Uterus (tissue), 4 donors: ENCODE measurements around the gene CASK. TPM values are rescaled to one million over a fixed set of nuclear protein-coding genes. Genes with fewer than 3 reads are reported as not detected.

Experiments
- DNase-seq, 2 donors: peaks; one replicate each; pipeline ENCODE4 v3.0.0-alpha.2; 2019 to 2020
- H3K27ac ChIP-seq, 2 donors: fragments of 200-600 bp; sonication (generic); 1 replicate in 1 of 2; 2 replicates in 1 of 2; pipeline ENCODE4 v1.5.1; 2016 to 2018
- H3K27me3 ChIP-seq, 2 donors: fragments of 200-600 bp; sonication (generic); one replicate each; pipeline ENCODE4 v1.5.1; 2018 to 2019; ENCODE audit warnings: control low read depth in 1 of 2
- H3K36me3 ChIP-seq, 2 donors: fragments of 200-600 bp; sonication (generic); one replicate each; pipeline ENCODE4 v1.5.1; 2019; ENCODE audit warnings: control low read depth in 1 of 2
- H3K4me1 ChIP-seq, 2 donors: fragments of 200-600 bp; sonication (generic); one replicate each; pipeline ENCODE4 v1.5.1; 2018 to 2019; ENCODE audit warnings: control low read depth in 1 of 2
- H3K4me3 ChIP-seq, 2 donors: fragments of 200-600 bp; sonication (generic); 1 replicate in 1 of 2; 2 replicates in 1 of 2; pipeline ENCODE4 v1.5.1; 2018 to 2019; ENCODE audit warnings: mild to moderate bottlenecking in 1 of 2
- H3K9me3 ChIP-seq, 2 donors: fragments of 200-600 bp; sonication (generic); one replicate each; pipeline ENCODE4 v1.5.1; 2019; ENCODE audit warnings: control low read depth in 1 of 2
- CTCF ChIP-seq, 4 experiments: fragments of 200-600 bp in 2 of 4; fragments of 450-650 bp in 2 of 4; sonication (generic) in 2 of 4; IDR thresholded peaks; one replicate each; pipeline ENCODE4 v1.5.1; 2016 to 2019; ENCODE audit warnings: antibody characterized with exemption in 4 of 4, mild to moderate bottlenecking in 2 of 4, moderate library complexity in 1 of 4
- POLR2A ChIP-seq, 2 donors: fragments of 450-650 bp; IDR thresholded peaks; one replicate each; pipeline ENCODE4 v1.6.1; 2016; ENCODE audit warnings: antibody characterized with exemption in 2 of 2, mild to moderate bottlenecking in 1 of 2, moderate library complexity in 1 of 2
- intact Hi-C: fragments of 100-400 bp; cut with DNase I; formaldehyde crosslinking; loops from one replicate; pipeline ENCODE4 v1.15.1; 2023; ENCODE audit warnings: low total_unique reads
- total RNA-seq, 4 donors: library from RNA; depleted of rRNA in 3 of 4; stranded (reverse); fragments of >200 nt in 3 of 4; gene quantifications; one replicate each; pipeline versions ENCODE4 v1.1.0 to v1.2.4, GENCODE V29; 2014 to 2023
- donor health status: DM: yes; HTN: yes; CAD: no.

Gene CASK
- total RNA-seq, 4 donors from 2014 or later: 7.9 to 76.0 (median 40.7) TPM

- no peaks in the 10 kb centered on the region for H3K27me3 ChIP-seq
- DNase-seq: no peak
- H3K36me3 ChIP-seq: no peaks in the 10 kb centered on the region
- no peaks in the 10 kb centered on the region for H3K4me1 ChIP-seq
- no peak overlapping the region for H3K27ac ChIP-seq
- intact Hi-C loops: no loop called here
- no peak for TF ChIP-seq POLR2A (IDR thresholded peaks at IDR 0.05)
- no peak overlapping the region for H3K4me3 ChIP-seq
- H3K9me3 ChIP-seq: peaks cover 0 to 3% of the 10 kb centered on the region in 2 donors
Observed at GRCh38 chrX:41837270-41837944, 85.9 kb downstream of the CASK start.

- Histone ChIP-seq H3K4me3 (no peak overlapping the region), H3K4me1 (no peaks in the 10 kb centered on the region), H3K27ac (no peak overlapping the region), H3K9me3 (no peaks in the 10 kb centered on the region), H3K36me3 (no peaks in the 10 kb centered on the region), H3K27me3 (no peaks in the 10 kb centered on the region)
- DNase-seq: no peak
- no peak for TF ChIP-seq CTCF (IDR thresholded peaks at IDR 0.05)
- TF ChIP-seq POLR2A (IDR thresholded peaks at IDR 0.05): no peak
- intact Hi-C loops: no loop called here
Observed at GRCh38 chrX:41828826-41829225, 94.5 kb downstream of the CASK start.

- Histone ChIP-seq H3K4me3 (no peak overlapping the region), H3K36me3 (no peaks in the 10 kb centered on the region), H3K27me3 (no peaks in the 10 kb centered on the region), H3K4me1 (no peaks in the 10 kb centered on the region), H3K27ac (no peak overlapping the region), H3K9me3 (no peaks in the 10 kb centered on the region)
- intact Hi-C loops: no loop called here
- TF ChIP-seq CTCF (IDR thresholded peaks at IDR 0.05) (no peak), POLR2A (IDR thresholded peaks at IDR 0.05) (no peak)
- DNase-seq: no peak
Observed at GRCh38 chrX:41827886-41828285, 95.5 kb downstream of the CASK start.

- TF ChIP-seq POLR2A (IDR thresholded peaks at IDR 0.05) (no peak), CTCF (IDR thresholded peaks at IDR 0.05) (no peak)
- no peak for DNase-seq
- Histone ChIP-seq H3K4me1 (no peaks in the 10 kb centered on the region), H3K27ac (no peak overlapping the region), H3K9me3 (no peaks in the 10 kb centered on the region), H3K36me3 (no peaks in the 10 kb centered on the region), H3K4me3 (no peak overlapping the region), H3K27me3 (no peaks in the 10 kb centered on the region)
- intact Hi-C loops: no loop called here
Observed at GRCh38 chrX:41825796-41826195, 97.6 kb downstream of the CASK start.

GRCh38 chrX:41824551-41824950 lies 98.8 kb downstream of the CASK start:
- no peak for TF ChIP-seq CTCF (IDR thresholded peaks at IDR 0.05)
- no peak for TF ChIP-seq POLR2A (IDR thresholded peaks at IDR 0.05)
- intact Hi-C loops: no loop called here
- Histone ChIP-seq H3K36me3 (no peaks in the 10 kb centered on the region), H3K9me3 (no peaks in the 10 kb centered on the region), H3K27me3 (no peaks in the 10 kb centered on the region), H3K27ac (no peak overlapping the region), H3K4me1 (no peaks in the 10 kb centered on the region), H3K4me3 (no peak overlapping the region)
- DNase-seq: no peak

GRCh38 chrX:41823402-41823801 lies 100.0 kb downstream of the CASK start:
- H3K36me3 ChIP-seq: no peaks in the 10 kb centered on the region
- TF ChIP-seq CTCF (IDR thresholded peaks at IDR 0.05) (no peak), POLR2A (IDR thresholded peaks at IDR 0.05) (no peak)
- no peaks in the 10 kb centered on the region for H3K9me3 ChIP-seq
- intact Hi-C loops: no loop called here
- DNase-seq: no peak
- H3K27me3 ChIP-seq: no peaks in the 10 kb centered on the region
- no peak overlapping the region for H3K27ac ChIP-seq
- H3K4me1 ChIP-seq: no peaks in the 10 kb centered on the region
- no peak overlapping the region for H3K4me3 ChIP-seq
